Osteoblast (primary cell): Measurements from ENCODE around the gene PODXL2. TPM values are rescaled to one million over a fixed set of nuclear protein-coding genes. Genes with fewer than 3 reads are reported as not detected.

Experiments
- DNase-seq: peaks from one replicate; pipeline ENCODE4 v3.0.0; 2011; ENCODE audit warnings: low spot score, mixed read lengths; ENCODE audit not compliant: insufficient read length; ENCODE audit errors: missing footprints
- H2AFZ ChIP-seq: 2 replicates; pipeline ENCODE4 v1.6.0; 2011; ENCODE audit warnings: mild to moderate bottlenecking, low read length
- H3K27ac ChIP-seq: 2 replicates; pipeline ENCODE4 v1.5.1; 2011; ENCODE audit warnings: mild to moderate bottlenecking, low read depth, low read length, moderate library complexity
- H3K27me3 ChIP-seq: 2 replicates; pipeline ENCODE4 v1.6.0; 2012; ENCODE audit warnings: mild to moderate bottlenecking, control low read depth, inconsistent platforms, low read length, moderate library complexity; ENCODE audit not compliant: insufficient read depth
- H3K36me3 ChIP-seq: 2 replicates; pipeline ENCODE4 v1.5.1; 2011; ENCODE audit warnings: mild to moderate bottlenecking, low read length, control low read depth, moderate library complexity; ENCODE audit not compliant: insufficient read depth
- H3K4me1 ChIP-seq: 2 replicates; pipeline ENCODE4 v1.5.1; 2011; ENCODE audit warnings: mild to moderate bottlenecking, low read length, control low read depth, moderate library complexity; ENCODE audit not compliant: insufficient read depth
- H3K4me2 ChIP-seq: 2 replicates; pipeline ENCODE4 v1.6.0; 2011; ENCODE audit warnings: mild to moderate bottlenecking, low read length; ENCODE audit not compliant: insufficient read depth
- H3K4me3 ChIP-seq: fragments of 200-600 bp; sonication (generic); 3 replicates; pipeline ENCODE4 v1.5.1; 2012; ENCODE audit warnings: mild to moderate bottlenecking, low read length, inconsistent platforms; ENCODE audit not compliant: insufficient read depth
- H3K79me2 ChIP-seq: 2 replicates; pipeline ENCODE4 v1.6.0; 2012; ENCODE audit warnings: mild to moderate bottlenecking, low read length, control low read depth, inconsistent platforms; ENCODE audit not compliant: insufficient read depth
- H3K9me3 ChIP-seq: 2 replicates; pipeline ENCODE4 v1.5.1; 2011; ENCODE audit warnings: low read depth, low read length, control low read depth
- H4K20me1 ChIP-seq: 2 replicates; pipeline ENCODE4 v1.6.0; 2012; ENCODE audit warnings: mild to moderate bottlenecking, low read length, control low read depth; ENCODE audit not compliant: insufficient read depth
- total RNA-seq: library from RNA; depleted of rRNA; stranded (reverse); fragments of >200 nt; gene quantifications from 2 replicates; pipeline ENCODE4 v1.2.3, GENCODE V29; 2012
- TF ChIP-seq, protein P1 (sequence below): IDR thresholded peaks from 2 replicates; pipeline ENCODE4 v1.5.1; 2011; ENCODE audit warnings: mild to moderate bottlenecking, low read depth, low read length, moderate library complexity; ENCODE audit errors: extremely low read depth

PODXL2 gene
- total RNA-seq, 1 donor: 0.36 TPM

DNA sequence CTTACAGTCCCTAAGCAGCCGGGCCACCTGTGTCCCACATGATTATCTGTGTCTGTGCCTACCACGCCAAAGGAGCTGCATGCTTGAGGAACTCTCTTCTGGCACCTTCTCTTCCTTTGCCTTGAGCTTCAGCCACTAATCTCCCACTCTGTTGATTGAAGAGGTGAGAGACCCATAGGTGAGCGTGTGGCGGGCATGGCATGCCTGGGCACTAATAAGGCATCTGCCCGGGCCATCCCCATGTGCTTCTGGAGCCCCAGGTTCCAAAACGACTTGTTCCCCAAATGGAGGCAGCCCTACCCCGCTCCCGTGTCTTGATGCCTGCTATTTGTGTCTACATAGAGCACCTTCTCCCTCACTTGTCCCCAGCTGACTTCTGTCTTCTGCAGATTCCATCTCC is 17.7 kb upstream of the PODXL2 start:
- Histone ChIP-seq H3K9me3 (no peaks in the 10 kb centered on the region), H2AFZ (no peak overlapping the region), H3K4me2 (no peak overlapping the region), H3K27ac (no peak overlapping the region), H4K20me1 (no peaks in the 10 kb centered on the region), H3K36me3 (peaks cover 32% of the 10 kb centered on the region), H3K4me1 (peaks cover 19% of the 10 kb centered on the region), H3K27me3 (no peaks in the 10 kb centered on the region), H3K79me2 (no peaks in the 10 kb centered on the region), H3K4me3 (no peak overlapping the region)
- DNase-seq: no peak
- TF ChIP-seq, protein P1, sequence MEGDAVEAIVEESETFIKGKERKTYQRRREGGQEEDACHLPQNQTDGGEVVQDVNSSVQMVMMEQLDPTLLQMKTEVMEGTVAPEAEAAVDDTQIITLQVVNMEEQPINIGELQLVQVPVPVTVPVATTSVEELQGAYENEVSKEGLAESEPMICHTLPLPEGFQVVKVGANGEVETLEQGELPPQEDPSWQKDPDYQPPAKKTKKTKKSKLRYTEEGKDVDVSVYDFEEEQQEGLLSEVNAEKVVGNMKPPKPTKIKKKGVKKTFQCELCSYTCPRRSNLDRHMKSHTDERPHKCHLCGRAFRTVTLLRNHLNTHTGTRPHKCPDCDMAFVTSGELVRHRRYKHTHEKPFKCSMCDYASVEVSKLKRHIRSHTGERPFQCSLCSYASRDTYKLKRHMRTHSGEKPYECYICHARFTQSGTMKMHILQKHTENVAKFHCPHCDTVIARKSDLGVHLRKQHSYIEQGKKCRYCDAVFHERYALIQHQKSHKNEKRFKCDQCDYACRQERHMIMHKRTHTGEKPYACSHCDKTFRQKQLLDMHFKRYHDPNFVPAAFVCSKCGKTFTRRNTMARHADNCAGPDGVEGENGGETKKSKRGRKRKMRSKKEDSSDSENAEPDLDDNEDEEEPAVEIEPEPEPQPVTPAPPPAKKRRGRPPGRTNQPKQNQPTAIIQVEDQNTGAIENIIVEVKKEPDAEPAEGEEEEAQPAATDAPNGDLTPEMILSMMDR: no peak

DNA sequence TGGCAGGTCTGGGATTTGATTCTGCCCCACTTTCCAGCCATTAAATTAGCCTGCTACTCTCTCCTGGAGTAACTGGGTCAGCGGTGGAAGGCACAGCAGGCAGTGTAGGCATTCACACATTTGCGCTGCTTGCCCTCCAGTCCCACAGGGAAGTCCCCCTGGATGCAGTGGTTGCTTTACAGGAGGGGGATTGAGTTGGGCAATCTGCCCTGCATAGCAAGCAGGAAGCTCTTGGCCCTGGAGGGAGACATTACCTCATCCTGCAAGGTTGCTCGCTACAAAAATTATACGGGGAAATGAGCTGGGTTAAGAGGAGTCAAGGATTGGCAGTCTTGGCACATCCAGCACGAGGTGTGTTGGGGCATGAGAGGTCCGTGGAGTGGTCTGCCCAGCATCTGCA is 16.0 kb upstream of the PODXL2 start:
- no peak overlapping the region for H3K4me2 ChIP-seq
- peak; percentile 43 for DNase-seq
- TF ChIP-seq, protein P1: no peak
- H4K20me1 ChIP-seq: no peaks in the 10 kb centered on the region
- H3K4me3 ChIP-seq: no peak overlapping the region
- peaks cover 19% of the 10 kb centered on the region for H3K4me1 ChIP-seq
- no peaks in the 10 kb centered on the region for H3K9me3 ChIP-seq
- peaks cover 29% of the 10 kb centered on the region for H3K36me3 ChIP-seq
- no peaks in the 10 kb centered on the region for H3K79me2 ChIP-seq
- no peak overlapping the region for H3K27ac ChIP-seq
- no peaks in the 10 kb centered on the region for H3K27me3 ChIP-seq
- H2AFZ ChIP-seq: no peak overlapping the region

DNA sequence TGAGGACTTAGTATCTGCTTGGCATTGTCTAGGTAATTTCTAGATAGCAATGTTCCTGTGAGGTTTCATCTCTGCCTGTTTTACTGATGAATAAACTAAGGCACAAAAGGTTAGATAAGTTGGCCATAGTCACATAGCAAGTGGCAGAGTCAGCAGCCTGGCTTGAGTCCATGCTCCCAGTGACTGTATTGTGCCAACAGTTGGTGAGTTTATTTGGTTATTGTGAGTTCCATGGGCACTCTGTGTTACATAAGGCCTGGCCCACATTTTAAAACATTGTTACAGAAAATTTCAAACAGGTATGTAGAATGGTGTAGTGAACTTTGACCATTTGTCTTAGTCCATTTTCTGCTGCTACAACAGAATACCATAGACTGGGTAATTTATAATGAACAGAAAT is 15.6 kb upstream of the PODXL2 start:
- Histone ChIP-seq H4K20me1 (no peaks in the 10 kb centered on the region), H3K4me3 (no peak overlapping the region), H3K27me3 (no peaks in the 10 kb centered on the region), H3K36me3 (peaks cover 28% of the 10 kb centered on the region), H3K27ac (no peak overlapping the region), H3K79me2 (no peaks in the 10 kb centered on the region), H3K4me1 (peaks cover 19% of the 10 kb centered on the region), H3K9me3 (no peaks in the 10 kb centered on the region), H3K4me2 (no peak overlapping the region), H2AFZ (no peak overlapping the region)
- TF ChIP-seq, protein P1: no peak
- peak; percentile 76 for DNase-seq

DNA sequence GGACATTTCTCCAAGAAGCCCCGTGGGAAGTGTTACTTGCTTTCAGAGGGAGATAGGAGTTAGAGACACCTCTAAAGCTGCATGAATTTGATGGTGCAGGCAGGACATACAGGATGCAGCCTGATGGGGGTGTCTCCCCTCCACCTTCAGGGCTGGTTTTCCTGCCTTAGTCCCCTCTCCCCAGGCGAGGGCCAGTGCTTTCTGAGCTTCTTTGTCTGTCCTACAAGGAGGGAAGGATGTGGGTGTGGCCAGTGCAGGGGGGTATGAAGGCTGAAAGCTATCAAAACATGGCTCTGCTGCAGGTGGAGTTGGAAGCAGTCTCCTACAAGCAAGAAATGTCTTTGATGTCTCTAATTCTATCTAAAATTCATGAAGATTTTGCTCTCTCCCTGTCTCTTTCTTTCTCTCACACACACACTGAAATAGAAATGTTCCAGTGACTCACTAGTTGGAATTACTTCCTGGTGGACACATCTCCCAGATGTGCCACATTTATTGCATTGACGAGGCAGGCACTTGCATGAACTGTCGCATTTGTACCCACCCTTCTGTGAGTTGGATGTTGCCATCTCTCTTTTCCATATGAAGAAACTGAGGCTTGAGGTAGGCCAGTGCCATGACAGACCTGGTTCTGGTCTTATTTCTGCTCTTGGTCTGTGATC is 13.9 kb upstream of the PODXL2 start:
- peak; percentile 26 for DNase-seq
- Histone ChIP-seq H3K36me3 (peaks cover 23% of the 10 kb centered on the region), H3K79me2 (no peaks in the 10 kb centered on the region), H3K4me2 (no peak overlapping the region), H2AFZ (no peak overlapping the region), H3K27ac (no peak overlapping the region), H4K20me1 (no peaks in the 10 kb centered on the region), H3K27me3 (no peaks in the 10 kb centered on the region), H3K4me1 (peaks cover 19% of the 10 kb centered on the region), H3K9me3 (no peaks in the 10 kb centered on the region), H3K4me3 (no peak overlapping the region)
- TF ChIP-seq, protein P1: no peak
